DMS153 treated with DMSO at 0.1 percent for 48 hours (cell line): ENCODE measurements around the gene CFAP107.
"Not testable (repeated sequence)": the region's sequence is repeated elsewhere in the genome, so short reads cannot be mapped to it uniquely, and the experiment has no call there.

Experiments
- DNase-seq: peaks from one replicate; lab custom pipeline; 2025; ENCODE audit not compliant: unreplicated experiment; lab: John Stamatoyannopoulos, UW

Gene CFAP107, protein sequence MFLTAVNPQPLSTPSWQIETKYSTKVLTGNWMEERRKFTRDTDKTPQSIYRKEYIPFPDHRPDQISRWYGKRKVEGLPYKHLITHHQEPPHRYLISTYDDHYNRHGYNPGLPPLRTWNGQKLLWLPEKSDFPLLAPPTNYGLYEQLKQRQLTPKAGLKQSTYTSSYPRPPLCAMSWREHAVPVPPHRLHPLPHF

DNA sequence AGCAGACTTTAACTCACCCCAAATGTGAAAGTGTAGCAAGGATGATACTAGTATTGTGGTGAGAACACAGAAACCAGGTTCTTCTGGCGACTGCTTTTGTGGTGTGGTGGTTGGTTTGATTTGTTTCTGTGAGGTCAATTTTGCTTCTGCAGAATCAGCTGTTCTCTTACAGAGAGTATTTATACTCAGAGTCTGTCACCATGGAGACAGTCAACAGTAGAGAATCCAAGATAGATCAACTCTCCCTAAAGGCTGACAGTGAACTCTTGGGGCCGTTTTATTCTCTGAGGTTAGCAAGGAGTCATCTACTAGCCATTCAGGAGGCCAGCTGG lies at the start of gene CFAP107:
Gene CFAP107, plus strand, starts transcription at position 209 of the 332 bp plus-strand sequence. CDS start 231 bp downstream, outside the sequence.
- no peak for DNase-seq

DNA sequence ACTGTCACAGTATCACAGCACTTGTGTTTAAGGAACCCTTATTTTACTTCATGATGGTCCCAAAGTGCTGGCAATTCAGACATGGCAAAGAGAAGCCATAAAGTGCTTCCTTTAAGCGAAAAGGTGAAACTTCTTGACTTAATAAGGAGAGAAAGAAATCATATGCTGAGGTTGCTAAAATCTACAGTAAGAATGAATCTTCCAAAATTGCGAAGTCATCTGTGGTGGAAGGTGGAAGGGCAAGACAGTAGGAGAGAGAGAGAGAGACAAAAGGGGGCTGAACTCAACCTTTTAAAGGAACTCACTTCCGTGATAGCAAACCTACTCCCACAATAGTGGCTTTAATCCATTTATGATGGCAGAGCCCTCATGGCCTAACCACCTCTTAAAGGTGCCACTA lies 49.3 kb upstream of the CFAP107 start:
- no peak for DNase-seq

DNA sequence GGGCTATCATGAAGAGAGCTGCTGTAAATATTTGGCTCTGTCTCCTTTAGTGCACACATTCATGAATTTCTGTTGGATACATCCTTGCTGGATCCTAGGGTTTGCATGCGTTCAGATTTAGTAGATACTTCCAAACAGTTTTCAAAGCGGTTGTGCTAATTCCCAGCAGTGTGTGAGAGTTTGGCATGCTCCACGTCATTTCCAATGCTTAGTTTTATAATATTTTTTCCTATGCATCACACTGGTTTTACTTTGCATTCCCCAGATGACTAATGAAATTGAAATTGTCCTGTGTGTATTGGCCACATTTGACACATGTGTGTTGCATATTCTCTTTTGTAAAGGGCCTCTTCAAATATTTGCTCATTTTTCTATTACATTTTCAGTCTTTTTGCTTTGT lies 48.6 kb upstream of the CFAP107 start:
- no peak for DNase-seq

GRCh38 chr1:12703821-12704451 lies 42.1 kb upstream of the CFAP107 start:
- no peak for DNase-seq

GRCh38 chr1:12706061-12706460 lies 39.9 kb upstream of the CFAP107 start:
- DNase-seq = no peak

DNA sequence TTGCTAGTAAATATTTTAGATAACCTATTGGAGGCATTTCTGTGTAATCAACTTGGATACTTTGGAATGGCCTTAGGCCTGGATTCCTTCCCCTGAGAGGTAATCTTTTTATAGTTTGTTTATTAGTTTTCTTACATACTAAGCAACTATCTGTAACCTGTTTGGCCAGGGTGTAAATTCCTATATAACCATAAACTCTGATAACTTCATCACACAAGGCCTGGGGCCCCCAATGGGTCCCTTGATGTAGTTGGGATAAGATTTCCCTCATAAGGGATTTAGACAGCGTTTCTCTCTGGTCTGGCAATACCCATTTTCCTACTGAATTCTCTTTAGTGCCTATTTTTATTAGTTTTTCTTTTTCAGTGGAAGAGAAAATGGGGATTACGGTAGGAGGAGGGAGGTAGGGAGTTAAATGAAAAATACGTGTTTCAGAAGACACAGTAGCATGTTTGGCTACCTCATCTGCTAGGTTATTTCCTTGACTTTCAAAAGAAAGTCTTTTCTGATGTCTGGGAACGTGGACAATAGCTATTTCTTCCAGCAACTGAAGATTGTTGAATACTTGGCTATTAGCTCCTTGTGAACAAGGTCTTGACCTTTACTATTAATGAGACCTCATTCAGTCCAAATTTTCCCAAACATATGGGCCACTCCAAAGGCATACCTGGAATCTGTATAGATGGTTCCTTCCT lies 37.5 kb upstream of the CFAP107 start:
- no peak for DNase-seq

- DNase-seq = no peak
Observed at GRCh38 chr1:12709091-12709491, 36.9 kb upstream of the CFAP107 start.

GRCh38 chr1:12709696-12710095 lies 36.3 kb upstream of the CFAP107 start:
- no peak for DNase-seq

- DNase-seq = no peak
Observed at GRCh38 chr1:12711536-12711935, 34.5 kb upstream of the CFAP107 start.

GRCh38 chr1:12712076-12712475 lies 33.9 kb upstream of the CFAP107 start:
- DNase-seq = no peak

- DNase-seq = no peak
Observed at GRCh38 chr1:12712929-12713328, 33.1 kb upstream of the CFAP107 start.

GRCh38 chr1:12713651-12714050 lies 32.3 kb upstream of the CFAP107 start:
- DNase-seq = not testable (repeated sequence)

GRCh38 chr1:12714710-12715475 lies 31.1 kb upstream of the CFAP107 start:
- no peak for DNase-seq

GRCh38 chr1:12715896-12716437 lies 30.0 kb upstream of the CFAP107 start, which contains the start of gene AADACL3:
AADACL3 (plus strand) TSS chr1:12716110; CDS start chr1:12716177, 67 bp downstream.
- DNase-seq = no peak

- no peak for DNase-seq
Observed at GRCh38 chr1:12717301-12717838, 28.6 kb upstream of the CFAP107 start.

DNA sequence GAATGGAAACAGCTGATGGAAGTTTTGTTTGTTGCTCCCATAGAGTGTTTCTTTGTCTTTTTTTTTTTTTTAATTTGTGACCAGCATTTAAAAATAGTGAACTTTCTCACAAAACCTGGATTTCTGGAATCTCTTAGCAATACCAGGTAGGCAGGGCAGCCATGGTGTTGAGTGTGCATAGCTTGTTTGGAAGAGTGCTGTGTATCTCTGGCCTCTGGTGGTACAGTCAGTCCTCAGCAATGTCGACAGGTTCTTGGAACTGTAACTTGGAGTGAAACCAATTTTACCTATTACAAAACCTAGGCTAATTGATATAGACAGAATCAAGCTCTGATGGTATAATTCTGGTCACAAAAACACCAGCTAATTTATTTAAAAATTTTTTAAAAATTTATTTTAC lies 23.4 kb upstream of the CFAP107 start:
- no peak for DNase-seq

GRCh38 chr1:12728391-12728790 lies 17.6 kb upstream of the CFAP107 start:
- DNase-seq = no peak

GRCh38 chr1:12730156-12730555 lies 15.8 kb upstream of the CFAP107 start:
- no peak for DNase-seq

- DNase-seq = not testable (repeated sequence)
Observed at GRCh38 chr1:12731084-12731483, 14.9 kb upstream of the CFAP107 start.

GRCh38 chr1:12734651-12735050 lies 11.3 kb upstream of the CFAP107 start:
- DNase-seq = no peak

- no peak for DNase-seq
Observed at GRCh38 chr1:12738934-12739333, 7.1 kb upstream of the CFAP107 start.
